Prostate gland (tissue), 2 donors: Measurements from ENCODE around the gene HAPSTR1. TPM values are rescaled to one million over a fixed set of nuclear protein-coding genes. Genes with fewer than 3 reads are reported as not detected.
"Not testable (repeated sequence)": the region's sequence is repeated elsewhere in the genome, so short reads cannot be mapped to it uniquely, and the experiment has no call there.

Experiments
- DNase-seq: peaks from one replicate; pipeline ENCODE4 v3.0.0-alpha.2; 2019; ENCODE audit warnings: low spot score
- H3K27ac ChIP-seq, 2 donors: fragments of 200-600 bp; sonication (generic); 2 replicates each; pipeline ENCODE4 v1.5.1; 2017 to 2019
- H3K27me3 ChIP-seq: fragments of 200-600 bp; sonication (generic); replicated peaks from 2 replicates; pipeline ENCODE4 v1.5.1; 2019; ENCODE audit not compliant: insufficient read depth
- H3K36me3 ChIP-seq, 2 donors: fragments of 200-600 bp; sonication (generic); 1 replicate in 1 of 2; 2 replicates in 1 of 2; pipeline versions ENCODE4 v1.5.1 to v1.8.1; 2017 to 2019
- H3K4me1 ChIP-seq: fragments of 200-600 bp; sonication (generic); replicated peaks from 2 replicates; pipeline ENCODE4 v1.5.1; 2019
- H3K4me3 ChIP-seq, 2 donors: fragments of 200-600 bp; sonication (generic); 2 replicates each; pipeline ENCODE4 v1.5.1; 2017 to 2019
- H3K9me3 ChIP-seq: fragments of 200-600 bp; sonication (generic); 2 replicates; pipeline ENCODE4 v1.5.1; 2017
- POLR2A ChIP-seq: fragments of 450-650 bp; IDR thresholded peaks from one replicate; pipeline ENCODE4 v1.6.1; 2016; ENCODE audit warnings: antibody characterized with exemption, mild to moderate bottlenecking
- POLR2AphosphoS5 ChIP-seq: sonication (generic); formaldehyde crosslinking; IDR thresholded peaks from one replicate; pipeline ENCODE4 v1.6.1; 2017; ENCODE audit warnings: antibody characterized with exemption
- WGBS: methylation state at CpG from one replicate; pipeline ENCODE4 v1.1.5; 2018; 5-methylcytosine and 5-hydroxymethylcytosine counted together
- intact Hi-C: fragments of 100-400 bp; cut with DNase I; formaldehyde crosslinking; loops from one replicate; pipeline ENCODE4 v1.14.2; 2022
- total RNA-seq, 2 donors: library from RNA; depleted of rRNA; stranded (reverse); fragments of >200 nt; gene quantifications; one replicate each; pipeline ENCODE4 v1.1.0, GENCODE V29; 2016
- TF ChIP-seq, protein P1 (sequence below), 4 experiments: fragments of 200-600 bp in 2 of 4; fragments of 450-650 bp in 2 of 4; sonication (generic) in 2 of 4; IDR thresholded peaks; 1 replicate in 3 of 4; 2 replicates in 1 of 4; pipeline ENCODE4 v1.5.1; 2016 to 2019; ENCODE audit warnings: antibody characterized with exemption in 4 of 4, mild to moderate bottlenecking in 2 of 4, moderate library complexity in 2 of 4

Gene HAPSTR1
- total RNA-seq = 10 to 100 TPM; 45.5 to 68.6 TPM

- Histone ChIP-seq H3K27ac (peak within 1 kb of the TSS; percentile 97 to 99), H3K9me3 (no peaks in the 10 kb centered on the region), H3K36me3 (no peaks in the 10 kb centered on the region), H3K4me3 (peak within 1 kb of the TSS; percentile 95 to 100), H3K4me1 (peaks cover 11% of the 10 kb centered on the region), H3K27me3 (no peaks in the 10 kb centered on the region)
- intact Hi-C loops = no loop called here
- TF ChIP-seq POLR2AphosphoS5 = peak; percentile 95
- peak; percentile 99 for TF ChIP-seq POLR2A
- TF ChIP-seq, protein P1, sequence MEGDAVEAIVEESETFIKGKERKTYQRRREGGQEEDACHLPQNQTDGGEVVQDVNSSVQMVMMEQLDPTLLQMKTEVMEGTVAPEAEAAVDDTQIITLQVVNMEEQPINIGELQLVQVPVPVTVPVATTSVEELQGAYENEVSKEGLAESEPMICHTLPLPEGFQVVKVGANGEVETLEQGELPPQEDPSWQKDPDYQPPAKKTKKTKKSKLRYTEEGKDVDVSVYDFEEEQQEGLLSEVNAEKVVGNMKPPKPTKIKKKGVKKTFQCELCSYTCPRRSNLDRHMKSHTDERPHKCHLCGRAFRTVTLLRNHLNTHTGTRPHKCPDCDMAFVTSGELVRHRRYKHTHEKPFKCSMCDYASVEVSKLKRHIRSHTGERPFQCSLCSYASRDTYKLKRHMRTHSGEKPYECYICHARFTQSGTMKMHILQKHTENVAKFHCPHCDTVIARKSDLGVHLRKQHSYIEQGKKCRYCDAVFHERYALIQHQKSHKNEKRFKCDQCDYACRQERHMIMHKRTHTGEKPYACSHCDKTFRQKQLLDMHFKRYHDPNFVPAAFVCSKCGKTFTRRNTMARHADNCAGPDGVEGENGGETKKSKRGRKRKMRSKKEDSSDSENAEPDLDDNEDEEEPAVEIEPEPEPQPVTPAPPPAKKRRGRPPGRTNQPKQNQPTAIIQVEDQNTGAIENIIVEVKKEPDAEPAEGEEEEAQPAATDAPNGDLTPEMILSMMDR (IDR thresholded peaks at IDR 0.05) = peak in 1 of 4 experiments; percentile 5
- DNase-seq = peak; percentile 100
- WGBS = under 1% methylated on average over 70 of the region's 79 CpGs
Measured at GRCh38 chr16:9090960-9091866, at the start of gene HAPSTR1. TSS of gene HAPSTR1 (plus strand) at chr16:9091644. CDS start at chr16:9092045, 401 bp downstream.

DNA sequence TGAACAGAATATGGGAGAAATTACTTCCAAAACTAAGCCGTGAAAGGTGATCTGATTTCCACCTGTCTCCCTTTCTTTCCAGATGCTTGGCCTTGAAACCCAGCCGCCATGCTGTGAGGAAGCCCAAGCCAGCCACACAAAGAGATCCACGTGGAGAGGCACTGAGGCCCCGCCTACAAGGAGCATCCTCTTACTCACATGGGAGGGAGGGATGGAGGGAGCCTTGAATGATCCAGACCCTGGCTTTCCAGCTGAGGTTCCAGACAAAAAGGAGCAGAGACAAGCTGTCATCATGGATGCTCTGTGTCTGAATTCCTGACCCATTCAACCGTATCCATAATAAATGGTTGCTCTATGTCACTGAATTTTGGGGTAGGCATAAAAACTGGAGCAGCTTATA is 48.9 kb upstream of the HAPSTR1 start:
- no peak for TF ChIP-seq POLR2A
- TF ChIP-seq, protein P1 (IDR thresholded peaks at IDR 0.05) = no peak
- TF ChIP-seq POLR2AphosphoS5 = no peak
- intact Hi-C loops = no loop called here
- no peak for DNase-seq
- Histone ChIP-seq H3K4me1 (no peaks in the 10 kb centered on the region), H3K36me3 (no peaks in the 10 kb centered on the region), H3K27ac (no peak overlapping the region), H3K9me3 (no peaks in the 10 kb centered on the region), H3K27me3 (no peaks in the 10 kb centered on the region), H3K4me3 (no peak overlapping the region)
- WGBS = 91% methylated on average over 4 of the region's 5 CpGs

DNA sequence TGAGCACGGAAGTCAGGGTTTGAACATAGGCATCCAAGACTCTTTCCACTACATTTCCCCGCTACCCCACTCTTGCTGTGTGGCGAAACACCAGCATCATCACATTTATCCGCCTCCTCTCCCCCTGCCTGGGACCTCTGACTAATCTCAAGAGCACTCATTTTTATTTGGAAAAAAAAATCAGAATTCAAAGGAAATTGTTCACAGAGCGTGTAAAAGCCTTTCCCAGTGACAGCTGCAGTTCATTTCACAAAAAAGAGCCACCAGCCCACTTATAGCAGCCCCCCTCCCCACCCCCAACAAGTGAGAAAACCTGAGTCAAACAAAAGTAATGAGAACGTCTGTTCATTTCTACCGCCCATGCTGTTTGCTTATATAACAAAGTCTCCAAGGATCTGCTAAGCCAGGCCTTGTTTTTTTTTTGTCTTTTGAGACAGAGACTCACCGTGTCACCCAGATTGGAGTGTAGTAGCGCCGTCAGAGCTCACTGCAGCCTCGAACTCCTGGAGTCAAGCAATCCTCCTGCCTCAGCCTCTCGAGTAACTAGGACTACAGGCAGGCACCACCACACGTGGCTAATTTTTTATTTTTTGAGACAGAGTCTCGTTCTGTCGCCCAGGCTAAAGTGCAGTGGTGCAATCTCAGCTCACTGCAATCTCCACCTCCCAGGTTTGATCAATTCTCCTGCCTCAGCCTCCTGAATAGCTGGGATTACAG is 48.3 kb upstream of the HAPSTR1 start:
- Histone ChIP-seq H3K4me3 (no peak overlapping the region), H3K27me3 (no peaks in the 10 kb centered on the region), H3K9me3 (no peaks in the 10 kb centered on the region), H3K27ac (no peak overlapping the region), H3K36me3 (no peaks in the 10 kb centered on the region), H3K4me1 (no peaks in the 10 kb centered on the region)
- intact Hi-C loops = no loop called here
- 68% methylated on average over 15 of the region's 15 CpGs for WGBS
- DNase-seq = no peak
- TF ChIP-seq POLR2AphosphoS5 = no peak
- TF ChIP-seq, protein P1 (IDR thresholded peaks at IDR 0.05) = no peak
- no peak for TF ChIP-seq POLR2A

GRCh38 chr16:9045562-9045961 is 45.9 kb upstream of the HAPSTR1 start:
- H3K27ac ChIP-seq, H3K27me3 ChIP-seq, H3K4me3 ChIP-seq, H3K36me3 ChIP-seq, DNase-seq, H3K4me1 ChIP-seq, H3K9me3 ChIP-seq, intact Hi-C loops: not testable (repeated sequence)
- WGBS = 81% methylated on average over 3 of the region's 3 CpGs

DNA sequence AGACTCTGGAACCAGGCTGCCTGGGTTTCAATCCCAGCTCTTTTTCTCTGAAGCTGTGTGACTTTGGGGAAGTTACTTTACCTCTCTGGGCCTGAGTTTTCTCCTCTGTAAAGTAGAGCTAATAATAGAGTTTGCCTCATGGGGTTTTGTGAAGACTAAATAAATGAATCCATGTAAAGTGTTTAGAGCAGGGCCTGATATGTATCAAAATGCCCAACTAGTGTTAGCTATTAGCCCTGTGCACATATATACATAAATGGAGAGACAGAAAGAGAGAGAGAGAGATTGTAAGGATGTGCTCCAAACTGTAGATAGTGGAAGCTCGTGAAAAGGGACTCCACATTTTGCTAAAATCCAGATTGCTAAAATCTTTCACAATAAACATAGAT is 44.8 kb upstream of the HAPSTR1 start:
- TF ChIP-seq POLR2A = no peak
- TF ChIP-seq POLR2AphosphoS5 = no peak
- TF ChIP-seq, protein P1 (IDR thresholded peaks at IDR 0.05) = no peak
- Histone ChIP-seq H3K27me3 (no peaks in the 10 kb centered on the region), H3K27ac (no peak overlapping the region), H3K4me1 (no peaks in the 10 kb centered on the region), H3K36me3 (no peaks in the 10 kb centered on the region), H3K9me3 (no peaks in the 10 kb centered on the region), H3K4me3 (no peak overlapping the region)
- no peak for DNase-seq
- intact Hi-C loops = no loop called here
- 84% methylated on average over 1 of the region's 1 CpG for WGBS
